Trophoblast cell (in vitro differentiated cells and primary cell): Measurements from ENCODE around the gene KAT7.

ENCODE experiments used
- DNase-seq, 2 donors: peaks; one replicate each; pipeline ENCODE4 v3.0.0-alpha.2; 2016
- H2AFZ ChIP-seq: 2 replicates; pipeline ENCODE4 v1.6.1; 2013; ENCODE audit warnings: low read length, moderate library complexity, mild to moderate bottlenecking; ENCODE audit not compliant: insufficient read depth, poor library complexity
- H2AK5ac ChIP-seq: 2 replicates; pipeline ENCODE4 v1.6.1; 2013; ENCODE audit warnings: mild to moderate bottlenecking, low read length
- H2BK120ac ChIP-seq: 2 replicates; pipeline ENCODE4 v1.6.1; 2013; ENCODE audit warnings: low read length, mild to moderate bottlenecking, moderate library complexity; ENCODE audit not compliant: insufficient read depth, poor library complexity
- H2BK12ac ChIP-seq: 2 replicates; pipeline ENCODE4 v1.6.1; 2013; ENCODE audit warnings: mild to moderate bottlenecking, low read length, moderate library complexity
- H2BK5ac ChIP-seq: 2 replicates; pipeline ENCODE4 v1.6.1; 2013; ENCODE audit warnings: low read length, low read depth, moderate library complexity, mild to moderate bottlenecking; ENCODE audit not compliant: poor library complexity
- H3K14ac ChIP-seq: 2 replicates; pipeline ENCODE4 v1.6.1; 2013; ENCODE audit warnings: mild to moderate bottlenecking, low read length
- H3K18ac ChIP-seq: 2 replicates; pipeline ENCODE4 v1.6.1; 2013; ENCODE audit warnings: mild to moderate bottlenecking, low read length
- H3K23ac ChIP-seq: 2 replicates; pipeline ENCODE4 v1.6.1; 2013; ENCODE audit warnings: low read length
- H3K27ac ChIP-seq: 2 replicates; pipeline ENCODE4 v1.5.1; 2013; ENCODE audit warnings: low read depth, mild to moderate bottlenecking, inconsistent platforms, low read length, moderate library complexity
- H3K27me3 ChIP-seq: 2 replicates; pipeline ENCODE4 v1.6.1; 2013; ENCODE audit warnings: inconsistent platforms, mild to moderate bottlenecking, low read length, moderate library complexity; ENCODE audit not compliant: insufficient read depth
- H3K36me3 ChIP-seq, 2 experiments: 1 replicate in 1 of 2; 2 replicates in 1 of 2; pipeline ENCODE4 v1.6.1; 2013; ENCODE audit warnings: low read length in 2 of 2, mild to moderate bottlenecking in 2 of 2, moderate library complexity in 1 of 2; ENCODE audit not compliant: insufficient read depth in 2 of 2, control insufficient read depth in 1 of 2
- H3K4ac ChIP-seq: 2 replicates; pipeline ENCODE4 v1.6.1; 2013; ENCODE audit warnings: low read depth, mild to moderate bottlenecking, low read length, moderate library complexity
- H3K4me1 ChIP-seq, 2 experiments: 1 replicate in 1 of 2; 2 replicates in 1 of 2; pipeline ENCODE4 v1.6.1; 2013; ENCODE audit warnings: low read length in 2 of 2, mild to moderate bottlenecking in 2 of 2, moderate library complexity in 1 of 2; ENCODE audit not compliant: insufficient read depth in 2 of 2, control insufficient read depth in 1 of 2
- H3K4me2 ChIP-seq: 2 replicates; pipeline ENCODE4 v1.6.1; 2013; ENCODE audit warnings: inconsistent platforms, mild to moderate bottlenecking, low read length, moderate library complexity
- H3K4me3 ChIP-seq: 2 replicates; pipeline ENCODE4 v1.5.1; 2013; ENCODE audit warnings: mild to moderate bottlenecking, low read depth, low read length, inconsistent platforms
- H3K79me1 ChIP-seq: one replicate; pipeline ENCODE4 v1.6.1; 2013; ENCODE audit warnings: low read length
- H3K79me2 ChIP-seq: 2 replicates; pipeline ENCODE4 v1.6.1; 2013; ENCODE audit warnings: low read length, mild to moderate bottlenecking; ENCODE audit not compliant: control insufficient read depth, insufficient read depth, poor library complexity
- H3K9ac ChIP-seq: 2 replicates; pipeline ENCODE4 v1.6.1; 2013; ENCODE audit warnings: mild to moderate bottlenecking, low read length
- H3K9me3 ChIP-seq: 2 replicates; pipeline ENCODE4 v1.6.1; 2013; ENCODE audit warnings: low read depth, mild to moderate bottlenecking, control low read depth, inconsistent platforms, low read length; ENCODE audit not compliant: insufficient read depth
- H4K12ac ChIP-seq: 2 replicates; pipeline ENCODE4 v1.6.1; 2013; ENCODE audit warnings: low read depth, mild to moderate bottlenecking, low read length, moderate library complexity
- H4K8ac ChIP-seq: 2 replicates; pipeline ENCODE4 v1.6.1; 2013; ENCODE audit warnings: low read depth, mild to moderate bottlenecking, low read length, moderate library complexity
- H4K91ac ChIP-seq: one replicate; pipeline ENCODE4 v1.6.1; 2013; ENCODE audit warnings: low read depth, mild to moderate bottlenecking, low read length, moderate library complexity
- WGBS: extraction: QIAGEN DNeasy Blood & Tissue Kit; methylation state at CpG from one replicate; pipeline ENCODE4 v1.1.7; 2013; ENCODE audit warnings: missing lambda C conversion rate; ENCODE audit not compliant: insufficient read length, insufficient coverage; ENCODE audit errors: extremely low coverage; 5-methylcytosine and 5-hydroxymethylcytosine counted together

The KAT7 gene

DNA sequence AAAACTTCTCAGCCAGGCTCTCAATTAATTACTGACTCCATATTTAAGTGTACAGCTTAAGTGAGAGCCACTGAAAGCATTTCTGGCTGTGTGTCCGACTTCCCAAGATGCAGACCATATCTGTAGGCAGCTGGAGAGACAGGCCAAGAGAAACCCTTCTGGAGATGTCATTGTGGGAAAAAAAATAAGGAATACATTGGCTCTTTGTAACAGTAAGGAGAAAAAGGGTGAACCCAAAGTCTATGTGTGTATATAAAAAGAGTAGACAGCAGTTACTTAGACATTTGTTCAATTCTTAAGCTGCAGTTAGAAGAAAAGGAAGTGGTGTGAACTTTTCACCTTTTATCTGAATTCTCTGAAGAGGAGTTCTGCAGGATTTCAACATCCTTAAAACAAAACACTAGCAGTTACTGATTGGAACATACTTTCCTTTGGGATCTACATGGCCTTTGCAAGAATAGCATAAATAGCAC is 46.3 kb upstream of the KAT7 start:
- WGBS: no CpG with 5 or more reads among the region's 1 CpG
- no peak overlapping the region for H3K14ac ChIP-seq
- no peak overlapping the region for H3K27ac ChIP-seq
- H3K4ac ChIP-seq: no peak overlapping the region
- H4K12ac ChIP-seq: no peak overlapping the region
- H3K4me1 ChIP-seq: no peaks in the 10 kb centered on the region
- no peak overlapping the region for H2BK5ac ChIP-seq
- H3K23ac ChIP-seq: no peak overlapping the region
- no peaks in the 10 kb centered on the region for H3K79me2 ChIP-seq
- H3K36me3 ChIP-seq: no peaks in the 10 kb centered on the region
- no peak overlapping the region for H2AFZ ChIP-seq
- no peak overlapping the region for H2BK120ac ChIP-seq
- H4K8ac ChIP-seq: no peak overlapping the region
- no peak overlapping the region for H3K9ac ChIP-seq
- H2AK5ac ChIP-seq: no peak overlapping the region
- H3K4me3 ChIP-seq: no peak overlapping the region
- H3K27me3 ChIP-seq: no peaks in the 10 kb centered on the region
- no peak overlapping the region for H3K18ac ChIP-seq
- DNase-seq: no peak
- no peaks in the 10 kb centered on the region for H3K79me1 ChIP-seq
- no peak overlapping the region for H2BK12ac ChIP-seq
- no peak overlapping the region for H3K4me2 ChIP-seq
- H3K9me3 ChIP-seq: no peaks in the 10 kb centered on the region
- no peak overlapping the region for H4K91ac ChIP-seq

DNA sequence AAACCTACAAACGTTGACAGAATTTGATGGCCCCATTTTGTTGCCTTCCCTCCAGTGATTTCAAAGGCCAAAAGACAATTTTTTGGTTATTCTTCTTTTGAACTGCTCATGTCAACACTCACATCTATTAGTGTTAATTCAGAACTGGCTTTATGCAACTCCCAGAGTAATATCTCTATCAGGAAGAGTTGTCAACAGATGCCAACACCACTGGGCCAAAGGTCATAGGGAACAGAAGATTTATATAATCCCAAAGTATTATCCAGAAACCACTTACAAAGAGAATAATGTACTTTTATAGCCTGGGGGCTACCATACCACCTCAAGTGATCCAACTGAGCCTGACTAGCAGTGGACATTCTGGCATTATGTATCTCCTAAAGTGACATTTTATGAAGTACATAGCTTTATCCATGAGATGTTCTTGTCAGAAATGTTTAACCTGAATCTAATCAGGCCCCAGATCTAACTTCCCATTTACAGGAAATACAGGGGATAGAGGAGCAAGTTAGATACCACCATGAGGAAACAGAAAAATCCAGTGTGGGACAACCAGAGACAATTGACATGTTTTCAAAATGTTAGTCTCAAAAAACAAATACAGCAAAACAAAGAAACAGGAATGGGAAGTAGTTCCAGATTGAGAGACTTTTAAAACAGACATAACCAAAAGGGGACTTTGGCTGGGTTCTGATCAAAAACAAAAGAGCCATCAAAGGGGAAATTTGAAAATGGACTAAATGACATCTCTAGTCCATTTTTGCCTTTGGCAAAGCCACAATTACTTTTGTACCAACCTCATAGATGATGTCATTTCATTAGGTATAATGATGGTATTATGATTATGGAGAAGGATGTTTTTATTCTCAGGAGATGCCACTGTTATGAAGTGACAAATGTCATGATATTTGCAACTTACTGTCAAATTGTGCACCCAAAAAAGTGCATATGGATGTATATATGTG is 43.0 kb upstream of the KAT7 start:
- H3K23ac ChIP-seq: no peak overlapping the region

DNA sequence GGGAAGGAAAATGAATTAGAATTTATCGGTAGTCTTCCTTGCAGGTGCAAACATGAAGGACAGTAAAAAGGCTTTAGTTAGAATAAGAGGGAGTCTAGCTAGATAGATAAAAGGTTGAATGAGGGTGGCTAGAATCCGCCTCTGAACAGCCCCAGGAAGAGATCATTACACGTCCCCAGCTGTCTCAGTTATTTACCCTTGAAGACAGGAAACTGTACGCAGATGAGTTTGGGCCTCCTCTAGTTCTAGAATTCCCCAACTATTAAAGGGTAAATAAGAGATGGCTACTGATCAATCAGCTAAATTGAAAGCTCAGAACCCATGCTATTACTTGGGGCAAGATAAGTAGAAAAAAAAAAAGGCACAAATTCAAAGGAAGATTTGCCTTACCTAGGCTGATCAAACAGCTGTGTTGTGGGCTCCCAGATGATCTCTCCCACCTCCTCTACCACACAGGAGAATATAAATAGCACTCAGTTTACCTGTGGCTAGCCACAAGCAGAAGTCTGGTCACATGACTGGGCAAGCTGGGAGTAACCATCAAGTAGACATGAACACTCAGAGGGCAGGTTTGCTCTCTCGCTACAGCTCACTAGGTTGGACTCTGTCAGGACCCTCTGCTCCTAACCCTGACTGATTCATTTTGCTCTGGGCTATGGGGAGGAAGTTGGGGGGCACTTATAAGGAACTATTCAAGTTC is 41.5 kb upstream of the KAT7 start:
- Histone ChIP-seq H3K18ac (no peak overlapping the region), H2AK5ac (no peak overlapping the region), H2BK12ac (no peak overlapping the region), H2AFZ (no peak overlapping the region), H4K91ac (no peak overlapping the region), H3K9me3 (no peaks in the 10 kb centered on the region), H3K14ac (no peak overlapping the region), H3K27ac (no peak overlapping the region), H3K23ac (no peak overlapping the region), H4K12ac (no peak overlapping the region), H3K27me3 (no peaks in the 10 kb centered on the region), H4K8ac (no peak overlapping the region), H3K9ac (no peak overlapping the region), H3K79me2 (no peaks in the 10 kb centered on the region), H3K36me3 (peaks cover 0 to 2% of the 10 kb centered on the region in 2 experiments), H3K79me1 (no peaks in the 10 kb centered on the region), H3K4me2 (no peak overlapping the region), H2BK5ac (no peak overlapping the region), H3K4ac (no peak overlapping the region), H3K4me1 (no peaks in the 10 kb centered on the region), H3K4me3 (no peak overlapping the region), H2BK120ac (no peak overlapping the region)
- no CpG with 5 or more reads among the region's 5 CpGs for WGBS
- no peak for DNase-seq

More for the DNA sequence above, 43.0 kb upstream of the KAT7 start:
- Histone ChIP-seq H3K4me1 (no peaks in the 10 kb centered on the region), H4K91ac (no peak overlapping the region), H3K9me3 (no peaks in the 10 kb centered on the region), H2BK12ac (no peak overlapping the region), H2BK120ac (no peak overlapping the region), H3K18ac (no peak overlapping the region), H2AFZ (no peak overlapping the region), H3K14ac (no peak overlapping the region), H2BK5ac (no peak overlapping the region), H3K9ac (no peak overlapping the region), H3K79me2 (no peaks in the 10 kb centered on the region), H2AK5ac (no peak overlapping the region), H3K36me3 (peaks cover 0 to 2% of the 10 kb centered on the region in 2 experiments), H3K4me2 (no peak overlapping the region), H3K27ac (no peak overlapping the region), H3K4me3 (no peak overlapping the region), H4K12ac (no peak overlapping the region), H4K8ac (no peak overlapping the region), H3K27me3 (no peaks in the 10 kb centered on the region), H3K4ac (no peak overlapping the region), H3K79me1 (no peaks in the 10 kb centered on the region)
- no CpG with 5 or more reads among the region's 1 CpG for WGBS
- no peak for DNase-seq

DNA sequence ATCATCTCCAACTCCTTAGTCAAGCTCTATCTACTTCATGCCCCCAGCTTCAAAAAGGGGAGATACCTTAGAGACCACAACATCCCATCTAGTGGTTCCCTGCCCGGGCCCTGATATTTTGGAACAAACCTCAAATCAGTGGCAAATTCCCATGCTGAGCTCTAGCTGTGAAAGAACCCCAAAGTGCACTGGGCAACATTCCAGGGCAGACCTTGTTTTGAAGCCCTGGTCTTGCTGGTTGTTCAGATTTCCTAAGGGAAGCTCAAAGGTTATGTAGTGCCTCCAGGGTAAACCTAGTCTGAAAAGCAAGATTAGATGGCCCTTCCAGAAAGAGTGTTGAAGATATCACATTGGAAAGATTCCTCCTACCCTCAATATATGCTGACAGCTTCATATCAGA is 40.8 kb upstream of the KAT7 start:
- H2AFZ ChIP-seq: no peak overlapping the region
- H3K27ac ChIP-seq: no peak overlapping the region
- no peak overlapping the region for H3K23ac ChIP-seq
- H3K9ac ChIP-seq: no peak overlapping the region
- no peak overlapping the region for H2BK5ac ChIP-seq
- H3K27me3 ChIP-seq: no peaks in the 10 kb centered on the region
- DNase-seq: no peak
- no peak overlapping the region for H2AK5ac ChIP-seq
- H3K18ac ChIP-seq: no peak overlapping the region
- H3K14ac ChIP-seq: no peak overlapping the region
- peaks cover 0 to 2% of the 10 kb centered on the region in 2 experiments for H3K36me3 ChIP-seq
- H3K79me1 ChIP-seq: no peaks in the 10 kb centered on the region
- H2BK12ac ChIP-seq: no peak overlapping the region
- no peaks in the 10 kb centered on the region for H3K9me3 ChIP-seq
- no CpG with 5 or more reads among the region's 1 CpG for WGBS
- H4K12ac ChIP-seq: no peak overlapping the region
- H3K4me2 ChIP-seq: no peak overlapping the region
- no peak overlapping the region for H3K4ac ChIP-seq
- no peak overlapping the region for H2BK120ac ChIP-seq
- H4K8ac ChIP-seq: no peak overlapping the region
- no peak overlapping the region for H4K91ac ChIP-seq
- no peaks in the 10 kb centered on the region for H3K79me2 ChIP-seq
- no peaks in the 10 kb centered on the region for H3K4me1 ChIP-seq
- no peak overlapping the region for H3K4me3 ChIP-seq
